ENCODE measurements around the gene RTL1.

- TF ChIP-seq CTCF (IDR thresholded peaks at IDR 0.05; ENCODE audit: insufficient read depth, low read length, poor library complexity, severe bottlenecking) (no peak), EZH2phosphoT487 (conservative IDR thresholded peaks at IDR 0.05; ENCODE audit: low read length) (no peak)
Observed at GRCh38 chr14:100915560-100915959, 12.0 kb upstream of the RTL1 start.
